Effector memory CD8-positive, alpha-beta T cell (primary cell): ENCODE results near the gene LDLRAD3.

Experiments used
- ATAC-seq: fragments of 150-1000 bp; cut with Tn5 transposase; replicated peaks from 2 replicates; pipeline ENCODE4 v1.10.0; 2021; ENCODE audit warnings: mild to moderate bottlenecking, moderate library complexity
- DNase-seq, 3 experiments: peaks; one replicate each; pipeline ENCODE4 v3.0.0; 2021
- H3K27ac Mint-ChIP-seq, 2 donors: one replicate each; pipeline ENCODE4 v1.8.0; 2022; ENCODE audit warnings: mild to moderate bottlenecking in 2 of 2, mixed read lengths in 2 of 2, moderate library complexity in 2 of 2
- H3K27me3 Mint-ChIP-seq, 2 donors: one replicate each; pipeline ENCODE4 v1.8.0; 2022; ENCODE audit warnings: mixed read lengths in 2 of 2
- H3K36me3 Mint-ChIP-seq: one replicate; pipeline ENCODE4 v1.8.0; 2022; ENCODE audit warnings: mild to moderate bottlenecking, moderate library complexity, mixed read lengths; ENCODE audit not compliant: insufficient read depth
- H3K4me1 Mint-ChIP-seq, 2 donors: one replicate each; pipeline ENCODE4 v1.8.0; 2022; ENCODE audit warnings: low read depth in 2 of 2, mixed read lengths in 2 of 2
- H3K4me3 Mint-ChIP-seq, 2 donors: one replicate each; pipeline ENCODE4 v1.8.0; 2022; ENCODE audit warnings: mild to moderate bottlenecking in 2 of 2, mixed read lengths in 2 of 2, moderate library complexity in 2 of 2
- H3K9me3 Mint-ChIP-seq, 2 donors: one replicate each; pipeline ENCODE4 v1.8.0; 2022; ENCODE audit warnings: mixed read lengths in 2 of 2

LDLRAD3 gene

GRCh38 chr11:36247493-36247892, 303.6 kb downstream of the LDLRAD3 start:
- Mint-ChIP-seq H3K27ac (no peak overlapping the region), H3K27me3 (peaks cover 82 to 91% of the 10 kb centered on the region in 2 donors), H3K36me3 (no peaks in the 10 kb centered on the region), H3K9me3 (no peaks in the 10 kb centered on the region), H3K4me3 (no peak overlapping the region), H3K4me1 (no peaks in the 10 kb centered on the region)
- ATAC-seq: no peak
- no peak for DNase-seq

GRCh38 chr11:36248436-36248835, 304.6 kb downstream of the LDLRAD3 start:
- DNase-seq (no peak), ATAC-seq (no peak)
- Mint-ChIP-seq H3K4me3 (no peak overlapping the region), H3K27me3 (peaks cover 78 to 90% of the 10 kb centered on the region in 2 donors), H3K9me3 (no peaks in the 10 kb centered on the region), H3K36me3 (no peaks in the 10 kb centered on the region), H3K4me1 (no peaks in the 10 kb centered on the region), H3K27ac (no peak overlapping the region)

GRCh38 chr11:36249246-36249645, 305.4 kb downstream of the LDLRAD3 start:
- no peak for ATAC-seq

GRCh38 chr11:36251823-36252222, 308.0 kb downstream of the LDLRAD3 start:
- no peaks in the 10 kb centered on the region for H3K9me3 Mint-ChIP-seq
- H3K27me3 Mint-ChIP-seq: peaks cover 66 to 77% of the 10 kb centered on the region in 2 donors
- H3K36me3 Mint-ChIP-seq: no peaks in the 10 kb centered on the region
- no peaks in the 10 kb centered on the region for H3K4me1 Mint-ChIP-seq
- H3K27ac Mint-ChIP-seq: no peak overlapping the region
- ATAC-seq: no peak
- no peak overlapping the region for H3K4me3 Mint-ChIP-seq
- no peak for DNase-seq

More at GRCh38 chr11:36249246-36249645, 305.4 kb downstream of the LDLRAD3 start:
- Mint-ChIP-seq H3K27ac (no peak overlapping the region), H3K4me1 (no peaks in the 10 kb centered on the region), H3K36me3 (no peaks in the 10 kb centered on the region), H3K9me3 (no peaks in the 10 kb centered on the region), H3K4me3 (no peak overlapping the region), H3K27me3 (peaks cover 79 to 88% of the 10 kb centered on the region in 2 donors)
- DNase-seq: no peak

GRCh38 chr11:36253238-36253637, 309.4 kb downstream of the LDLRAD3 start:
- Mint-ChIP-seq H3K27me3 (peaks cover 66 to 81% of the 10 kb centered on the region in 2 donors), H3K36me3 (no peaks in the 10 kb centered on the region), H3K9me3 (no peaks in the 10 kb centered on the region), H3K4me3 (no peak overlapping the region), H3K27ac (no peak overlapping the region), H3K4me1 (peaks cover 0 to 3% of the 10 kb centered on the region in 2 donors)
- DNase-seq (no peak), ATAC-seq (no peak)

- Mint-ChIP-seq H3K36me3 (no peaks in the 10 kb centered on the region), H3K4me1 (peaks cover 0 to 8% of the 10 kb centered on the region in 2 donors), H3K27me3 (peaks cover 65 to 81% of the 10 kb centered on the region in 2 donors), H3K27ac (no peak overlapping the region), H3K9me3 (no peaks in the 10 kb centered on the region), H3K4me3 (no peak overlapping the region)
- ATAC-seq (no peak), DNase-seq (no peak)
Observed at GRCh38 chr11:36254713-36255112, 310.9 kb downstream of the LDLRAD3 start.

- peaks cover 62 to 77% of the 10 kb centered on the region in 2 donors for H3K27me3 Mint-ChIP-seq
- no peaks in the 10 kb centered on the region for H3K9me3 Mint-ChIP-seq
Observed at GRCh38 chr11:36257351-36257750, 313.5 kb downstream of the LDLRAD3 start.

GRCh38 chr11:36258730-36259360, 315.0 kb downstream of the LDLRAD3 start:
- H3K27ac Mint-ChIP-seq: no peak overlapping the region
- H3K36me3 Mint-ChIP-seq: no peaks in the 10 kb centered on the region
- peaks cover 66 to 79% of the 10 kb centered on the region in 2 donors for H3K27me3 Mint-ChIP-seq
- H3K4me1 Mint-ChIP-seq: peaks cover 0 to 8% of the 10 kb centered on the region in 2 donors
- no peak for ATAC-seq
- DNase-seq: no peak
- no peaks in the 10 kb centered on the region for H3K9me3 Mint-ChIP-seq
- no peak overlapping the region for H3K4me3 Mint-ChIP-seq

More at GRCh38 chr11:36257351-36257750, 313.5 kb downstream of the LDLRAD3 start:
- H3K36me3 Mint-ChIP-seq: no peaks in the 10 kb centered on the region
- peaks cover 0 to 8% of the 10 kb centered on the region in 2 donors for H3K4me1 Mint-ChIP-seq
- no peak overlapping the region for H3K27ac Mint-ChIP-seq
- no peak overlapping the region for H3K4me3 Mint-ChIP-seq
- DNase-seq (no peak), ATAC-seq (no peak)

- DNase-seq: no peak
- no peak overlapping the region for H3K27ac Mint-ChIP-seq
- H3K9me3 Mint-ChIP-seq: no peaks in the 10 kb centered on the region
- H3K27me3 Mint-ChIP-seq: peaks cover 77 to 83% of the 10 kb centered on the region in 2 donors
- H3K4me3 Mint-ChIP-seq: no peak overlapping the region
- no peak for ATAC-seq
- peaks cover 0 to 8% of the 10 kb centered on the region in 2 donors for H3K4me1 Mint-ChIP-seq
- no peaks in the 10 kb centered on the region for H3K36me3 Mint-ChIP-seq
Observed at GRCh38 chr11:36261094-36261493, 317.2 kb downstream of the LDLRAD3 start.

GRCh38 chr11:36264011-36264972, 320.4 kb downstream of the LDLRAD3 start:
- H3K36me3 Mint-ChIP-seq: no peaks in the 10 kb centered on the region
- H3K4me3 Mint-ChIP-seq: no peak overlapping the region
- peaks cover 49 to 51% of the 10 kb centered on the region in 2 donors for H3K27me3 Mint-ChIP-seq
- no peak for ATAC-seq
- H3K27ac Mint-ChIP-seq: peak overlapping the region; percentile 1 to 16
- H3K9me3 Mint-ChIP-seq: no peaks in the 10 kb centered on the region
- DNase-seq: no peak
- no peaks in the 10 kb centered on the region for H3K4me1 Mint-ChIP-seq

- no peak overlapping the region for H3K27ac Mint-ChIP-seq
- DNase-seq (no peak), ATAC-seq (no peak)
- peaks cover 44% of the 10 kb centered on the region in 2 donors for H3K27me3 Mint-ChIP-seq
- no peaks in the 10 kb centered on the region for H3K4me1 Mint-ChIP-seq
- H3K9me3 Mint-ChIP-seq: no peaks in the 10 kb centered on the region
- no peak overlapping the region for H3K4me3 Mint-ChIP-seq
- no peaks in the 10 kb centered on the region for H3K36me3 Mint-ChIP-seq
Observed at GRCh38 chr11:36264973-36265344, 321.1 kb downstream of the LDLRAD3 start.

- H3K4me1 Mint-ChIP-seq: no peaks in the 10 kb centered on the region
- peaks cover 34 to 35% of the 10 kb centered on the region in 2 donors for H3K27me3 Mint-ChIP-seq
- no peak overlapping the region for H3K4me3 Mint-ChIP-seq
- ATAC-seq (peak; percentile 45), DNase-seq (peak; percentile 27 to 42 (median 34))
- H3K36me3 Mint-ChIP-seq: no peaks in the 10 kb centered on the region
- no peak overlapping the region for H3K27ac Mint-ChIP-seq
- no peaks in the 10 kb centered on the region for H3K9me3 Mint-ChIP-seq
Observed at GRCh38 chr11:36265793-36266628, 322.1 kb downstream of the LDLRAD3 start.

- Mint-ChIP-seq H3K27ac (no peak overlapping the region), H3K36me3 (no peaks in the 10 kb centered on the region), H3K9me3 (no peaks in the 10 kb centered on the region), H3K4me3 (no peak overlapping the region), H3K27me3 (peaks cover 27% of the 10 kb centered on the region in 2 donors), H3K4me1 (no peaks in the 10 kb centered on the region)
- DNase-seq: no peak
- ATAC-seq: no peak
Observed at GRCh38 chr11:36266767-36267166, 322.9 kb downstream of the LDLRAD3 start.
